ENCODE data around the gene ACTN1. TPM values are rescaled to one million over a fixed set of nuclear protein-coding genes. Genes with fewer than 3 reads are reported as not detected.
"Not testable (repeated sequence)": the region's sequence is repeated elsewhere in the genome, so short reads cannot be mapped to it uniquely, and the experiment has no call there.

ACTN1 gene
- total RNA-seq, 1 donor from 2014 or later: 72.9 TPM

- DNase-seq: peak; percentile 92
Measured at GRCh38 chr14:68862954-68863594, 116.0 kb downstream of the ACTN1 start.

GRCh38 chr14:68860771-68861170, 118.3 kb downstream of the ACTN1 start:
- no peak for DNase-seq

GRCh38 chr14:68857516-68858070, 121.5 kb downstream of the ACTN1 start:
- no peak for DNase-seq

GRCh38 chr14:68856572-68856971, 122.5 kb downstream of the ACTN1 start:
- no peak for DNase-seq

GRCh38 chr14:68854421-68854820, 124.7 kb downstream of the ACTN1 start:
- no peak for DNase-seq

GRCh38 chr14:68853749-68854148, 125.4 kb downstream of the ACTN1 start:
- no peak for DNase-seq

- not testable (repeated sequence) for DNase-seq
Measured at GRCh38 chr14:68852493-68852892, 126.6 kb downstream of the ACTN1 start.

- no peak for DNase-seq
Measured at GRCh38 chr14:68851078-68851477, 128.0 kb downstream of the ACTN1 start.

GRCh38 chr14:68849416-68849815, 129.7 kb downstream of the ACTN1 start:
- no peak for DNase-seq

GRCh38 chr14:68848253-68848652, 130.8 kb downstream of the ACTN1 start:
- DNase-seq: no peak

GRCh38 chr14:68847640-68848039, 131.5 kb downstream of the ACTN1 start:
- not testable (repeated sequence) for DNase-seq

- DNase-seq: no peak
Measured at GRCh38 chr14:68846466-68846865, 132.6 kb downstream of the ACTN1 start.

- no peak for DNase-seq
Measured at GRCh38 chr14:68844210-68844545, 134.9 kb downstream of the ACTN1 start.

- peak; percentile 92 for DNase-seq
Measured at GRCh38 chr14:68843471-68844209, 135.5 kb downstream of the ACTN1 start.

- DNase-seq: peak; percentile 33
Measured at GRCh38 chr14:68842298-68842697, 136.8 kb downstream of the ACTN1 start.

- DNase-seq: no peak
Measured at GRCh38 chr14:68841016-68841809, 137.9 kb downstream of the ACTN1 start.

- no peak for DNase-seq
Measured at GRCh38 chr14:68840454-68840853, 138.6 kb downstream of the ACTN1 start.

GRCh38 chr14:68836082-68836481, 143.0 kb downstream of the ACTN1 start:
- no peak for DNase-seq

- no peak for DNase-seq
Measured at GRCh38 chr14:68834816-68835215, 144.3 kb downstream of the ACTN1 start.

GRCh38 chr14:68828698-68829097, 150.4 kb downstream of the ACTN1 start:
- no peak for DNase-seq

GRCh38 chr14:68825729-68826128, 153.4 kb downstream of the ACTN1 start:
- no peak for DNase-seq

GRCh38 chr14:68824517-68825347, 154.4 kb downstream of the ACTN1 start:
- peak; percentile 87 for DNase-seq
